Spleen (tissue), 7 donors: ENCODE data around the gene ALK.

Experiments
- CTCF ChIP-seq, 11 experiments: fragments of 200-600 bp in 7 of 11; fragments of 450-650 bp in 4 of 11; sonication (generic) in 4 of 11; IDR thresholded peaks in 8 of 11; conservative IDR thresholded peaks in 3 of 11; 1 replicate in 7 of 11; 2 replicates in 4 of 11; pipeline versions ENCODE4 v1.4.0 to v1.8.0; 2016 to 2021; ENCODE audit warnings: antibody characterized with exemption in 11 of 11, inconsistent platforms in 4 of 11, mild to moderate bottlenecking in 1 of 11
- POLR2AphosphoS5 ChIP-seq, 3 donors: sonication (generic); formaldehyde crosslinking; IDR thresholded peaks; one replicate each; pipeline ENCODE4 v1.5.1; 2017; ENCODE audit warnings: antibody characterized with exemption in 3 of 3
- donor health status: DM: no; HTN: no; CAD: no; lungs with moderate emphysema.
- donor health status: DM: no; HTN: no; CAD: no.
- donor health status: DM: no; HTN: no; CAD: no.

- TF ChIP-seq CTCF (IDR thresholded peaks at IDR 0.05 in 8 of 11, conservative IDR thresholded peaks at IDR 0.05 in 3 of 11) (no peak), POLR2AphosphoS5 (IDR thresholded peaks at IDR 0.05) (no peak)
Observed at GRCh38 chr2:29769847-29770246, 151.5 kb downstream of the ALK start.
